ENCODE measurements around the gene SINHCAF. TPM values are rescaled to one million over a fixed set of nuclear protein-coding genes. Genes with fewer than 3 reads are reported as not detected.
A peak's percentile ranks its signal among the peaks of the same experiment; 100 is the strongest.
"Not testable (repeated sequence)": the region's sequence is repeated elsewhere in the genome, so short reads cannot be mapped to it uniquely, and the experiment has no call there.

The SINHCAF gene
- total RNA-seq, 1 donor from 2014 or later = 115 TPM

- Histone ChIP-seq H3K27ac (ENCODE audit: low read depth, low read length) (no peak overlapping the region), H3K4me1 (ENCODE audit: insufficient read depth, low read length) (no peaks in the 10 kb centered on the region), H2AFZ (ENCODE audit: low read depth, low read length) (no peak overlapping the region)
Measured at GRCh38 chr12:31246470-31246850, 79.5 kb downstream of the SINHCAF start.

GRCh38 chr12:31245822-31246469 lies 80.0 kb downstream of the SINHCAF start:
- H3K4me2 ChIP-seq (ENCODE audit: low read length) = no peak overlapping the region
- DNase-seq (ENCODE audit: low read depth) (no peak), FAIRE-seq (no peak)
- Mint-ChIP-seq H3K27ac (ENCODE audit: unreplicated experiment) (peak overlapping the region; percentile 67), H3K4me3 (ENCODE audit: unreplicated experiment) (no peak overlapping the region), H3K4me1 (ENCODE audit: low read depth, unreplicated experiment) (peaks cover 14% of the 10 kb centered on the region), H3K9me3 (ENCODE audit: unreplicated experiment) (peaks cover under 1% of the 10 kb centered on the region), H3K36me3 (ENCODE audit: low read depth, unreplicated experiment) (no peaks in the 10 kb centered on the region), H3K27me3 (ENCODE audit: low read depth, unreplicated experiment) (peaks cover 11% of the 10 kb centered on the region)
- H3K9me3 ChIP-seq (ENCODE audit: insufficient read depth, low read depth, low read length) = no peaks in the 10 kb centered on the region
- no peaks in the 10 kb centered on the region for H3K4me1 ChIP-seq (ENCODE audit: insufficient read depth, low read length)
- H3K27me3 ChIP-seq (ENCODE audit: insufficient read depth, low read length) = no peaks in the 10 kb centered on the region
- H3K27ac ChIP-seq (ENCODE audit: low read depth, low read length) = no peak overlapping the region
- TF ChIP-seq EZH2 (IDR thresholded peaks at IDR 0.05; ENCODE audit: insufficient read depth, low read length) (no peak), CTCF (IDR thresholded peaks at IDR 0.05; ENCODE audit: insufficient read depth, low read depth, low read length) (peak; percentile 7)
- H3K4me3 ChIP-seq (ENCODE audit: insufficient read depth, low read depth, low read length) = no peak overlapping the region
- no peaks in the 10 kb centered on the region for H3K36me3 ChIP-seq (ENCODE audit: insufficient read depth, low read length)
- H4K20me1 ChIP-seq (ENCODE audit: insufficient read depth, low read length) = no peaks in the 10 kb centered on the region
- no peaks in the 10 kb centered on the region for H3K79me2 ChIP-seq (ENCODE audit: insufficient read depth, low read length)
- no peak overlapping the region for H3K9ac ChIP-seq (ENCODE audit: low read length)
- H2AFZ ChIP-seq (ENCODE audit: low read depth, low read length) = no peak overlapping the region

More at GRCh38 chr12:31246470-31246850, 79.5 kb downstream of the SINHCAF start:
- H3K4me1 Mint-ChIP-seq (ENCODE audit: low read depth, unreplicated experiment) = peaks cover 14% of the 10 kb centered on the region
- no peak for TF ChIP-seq EZH2 (IDR thresholded peaks at IDR 0.05; ENCODE audit: insufficient read depth, low read length)
- TF ChIP-seq CTCF (IDR thresholded peaks at IDR 0.05; ENCODE audit: insufficient read depth, low read depth, low read length) = no peak
- Histone ChIP-seq H3K27me3 (ENCODE audit: insufficient read depth, low read length) (no peaks in the 10 kb centered on the region), H3K9me3 (ENCODE audit: insufficient read depth, low read depth, low read length) (no peaks in the 10 kb centered on the region), H4K20me1 (ENCODE audit: insufficient read depth, low read length) (no peaks in the 10 kb centered on the region), H3K4me3 (ENCODE audit: insufficient read depth, low read depth, low read length) (no peak overlapping the region), H3K36me3 (ENCODE audit: insufficient read depth, low read length) (no peaks in the 10 kb centered on the region), H3K9ac (ENCODE audit: low read length) (no peak overlapping the region), H3K79me2 (ENCODE audit: insufficient read depth, low read length) (no peaks in the 10 kb centered on the region), H3K4me2 (ENCODE audit: low read length) (no peak overlapping the region)
- no peaks in the 10 kb centered on the region for H3K36me3 Mint-ChIP-seq (ENCODE audit: low read depth, unreplicated experiment)
- H3K9me3 Mint-ChIP-seq (ENCODE audit: unreplicated experiment) = no peaks in the 10 kb centered on the region
- peak; percentile 49 for DNase-seq (ENCODE audit: low read depth)
- peak overlapping the region; percentile 67 for H3K27ac Mint-ChIP-seq (ENCODE audit: unreplicated experiment)
- no peak for FAIRE-seq
- no peak overlapping the region for H3K4me3 Mint-ChIP-seq (ENCODE audit: unreplicated experiment)
- peaks cover 10% of the 10 kb centered on the region for H3K27me3 Mint-ChIP-seq (ENCODE audit: low read depth, unreplicated experiment)

- H3K36me3 Mint-ChIP-seq (ENCODE audit: low read depth, unreplicated experiment); H3K4me2 ChIP-seq (ENCODE audit: low read length); H3K79me2 ChIP-seq (ENCODE audit: insufficient read depth, low read length); H3K4me1 ChIP-seq (ENCODE audit: insufficient read depth, low read length); DNase-seq (ENCODE audit: low read depth); H3K36me3 ChIP-seq (ENCODE audit: insufficient read depth, low read length); H3K27me3 ChIP-seq (ENCODE audit: insufficient read depth, low read length); H2AFZ ChIP-seq (ENCODE audit: low read depth, low read length); H3K9me3 Mint-ChIP-seq (ENCODE audit: unreplicated experiment); H4K20me1 ChIP-seq (ENCODE audit: insufficient read depth, low read length); H3K4me3 Mint-ChIP-seq (ENCODE audit: unreplicated experiment); FAIRE-seq; H3K27ac ChIP-seq (ENCODE audit: low read depth, low read length); H3K9me3 ChIP-seq (ENCODE audit: insufficient read depth, low read depth, low read length); H3K27ac Mint-ChIP-seq (ENCODE audit: unreplicated experiment); H3K9ac ChIP-seq (ENCODE audit: low read length); H3K4me3 ChIP-seq (ENCODE audit: insufficient read depth, low read depth, low read length): not testable (repeated sequence)
- Mint-ChIP-seq H3K27me3 (ENCODE audit: low read depth, unreplicated experiment) (peaks cover 17% of the 10 kb centered on the region), H3K4me1 (ENCODE audit: low read depth, unreplicated experiment) (peaks cover 14% of the 10 kb centered on the region)
Measured at GRCh38 chr12:31242418-31242817, 83.5 kb downstream of the SINHCAF start.

Measured in astrocyte (in vitro differentiated cells and primary cell).